ENCODE data around the gene KRTAP5-5.

The KRTAP5-5 gene

GRCh38 chr11:1674173-1675131 is 44.9 kb downstream of the KRTAP5-5 start:
- H3K27me3 ChIP-seq (ENCODE audit: insufficient read depth, low read length, poor library complexity), result peaks cover 12% of the 10 kb centered on the region
- no peaks in the 10 kb centered on the region for H4K20me1 ChIP-seq (ENCODE audit: insufficient read depth, low read length)
- H3K9me3 ChIP-seq (ENCODE audit: insufficient read depth, low read length, severe bottlenecking), result no peaks in the 10 kb centered on the region
- no peaks in the 10 kb centered on the region for H3K4me1 ChIP-seq (ENCODE audit: insufficient read depth, low read length)
- no peak overlapping the region for H3K4me3 ChIP-seq (ENCODE audit: low read depth in 1 of 2, low read length in 2 of 2)
- no peaks in the 10 kb centered on the region for H3K36me3 ChIP-seq (ENCODE audit: insufficient read depth, low read length)
- no peak for DNase-seq
- no peak overlapping the region for H3K4me2 ChIP-seq (ENCODE audit: insufficient read depth, low read length)
- no peak overlapping the region for H3K9ac ChIP-seq (ENCODE audit: low read depth, low read length)
- TF ChIP-seq CTCF (IDR thresholded peaks at IDR 0.05; ENCODE audit: borderline replicate concordance, extremely low read depth, low read length, poor library complexity, severe bottlenecking) (no peak), EZH2 (IDR thresholded peaks at IDR 0.05; ENCODE audit: borderline replicate concordance, low read depth, low read length, severe bottlenecking) (no peak)
- no peaks in the 10 kb centered on the region for H3K79me2 ChIP-seq (ENCODE audit: insufficient read depth, low read length)
- H3K27ac ChIP-seq (ENCODE audit: low read length), result no peak overlapping the region
- ATAC-seq (ENCODE audit: insufficient read depth, low read depth), result no peak
- H2AFZ ChIP-seq (ENCODE audit: low read depth, low read length), result no peak overlapping the region

GRCh38 chr11:1675536-1676228 is 46.1 kb downstream of the KRTAP5-5 start:
- peaks cover 4% of the 10 kb centered on the region for H3K27me3 ChIP-seq (ENCODE audit: insufficient read depth, low read length, poor library complexity)
- H4K20me1 ChIP-seq (ENCODE audit: insufficient read depth, low read length), result no peaks in the 10 kb centered on the region
- H3K36me3 ChIP-seq (ENCODE audit: insufficient read depth, low read length), result no peaks in the 10 kb centered on the region
- no peak overlapping the region for H2AFZ ChIP-seq (ENCODE audit: low read depth, low read length)
- H3K9ac ChIP-seq (ENCODE audit: low read depth, low read length), result no peak overlapping the region
- no peaks in the 10 kb centered on the region for H3K9me3 ChIP-seq (ENCODE audit: insufficient read depth, low read length, severe bottlenecking)
- ATAC-seq (ENCODE audit: insufficient read depth, low read depth) (no peak), DNase-seq (no peak)
- H3K27ac ChIP-seq (ENCODE audit: low read length), result no peak overlapping the region
- TF ChIP-seq EZH2 (IDR thresholded peaks at IDR 0.05; ENCODE audit: borderline replicate concordance, low read depth, low read length, severe bottlenecking) (no peak), CTCF (IDR thresholded peaks at IDR 0.05; ENCODE audit: borderline replicate concordance, extremely low read depth, low read length, poor library complexity, severe bottlenecking) (no peak)
- H3K4me1 ChIP-seq (ENCODE audit: insufficient read depth, low read length), result no peaks in the 10 kb centered on the region
- no peak overlapping the region for H3K4me2 ChIP-seq (ENCODE audit: insufficient read depth, low read length)
- H3K79me2 ChIP-seq (ENCODE audit: insufficient read depth, low read length), result no peaks in the 10 kb centered on the region
- H3K4me3 ChIP-seq (ENCODE audit: low read depth in 1 of 2, low read length in 2 of 2), result no peak overlapping the region

GRCh38 chr11:1676229-1676740 is 46.7 kb downstream of the KRTAP5-5 start:
- peaks cover 4% of the 10 kb centered on the region for H3K27me3 ChIP-seq (ENCODE audit: insufficient read depth, low read length, poor library complexity)
- H3K4me2 ChIP-seq (ENCODE audit: insufficient read depth, low read length), result no peak overlapping the region
- TF ChIP-seq EZH2 (IDR thresholded peaks at IDR 0.05; ENCODE audit: borderline replicate concordance, low read depth, low read length, severe bottlenecking) (no peak), CTCF (IDR thresholded peaks at IDR 0.05; ENCODE audit: borderline replicate concordance, extremely low read depth, low read length, poor library complexity, severe bottlenecking) (no peak)

More at GRCh38 chr11:1676229-1676740, 46.7 kb downstream of the KRTAP5-5 start:
- DNase-seq, result no peak
- Histone ChIP-seq H3K4me3 (ENCODE audit: low read depth in 1 of 2, low read length in 2 of 2) (no peak overlapping the region), H3K36me3 (ENCODE audit: insufficient read depth, low read length) (no peaks in the 10 kb centered on the region), H4K20me1 (ENCODE audit: insufficient read depth, low read length) (no peaks in the 10 kb centered on the region), H3K9me3 (ENCODE audit: insufficient read depth, low read length, severe bottlenecking) (no peaks in the 10 kb centered on the region), H2AFZ (ENCODE audit: low read depth, low read length) (no peak overlapping the region), H3K27ac (ENCODE audit: low read length) (no peak overlapping the region), H3K4me1 (ENCODE audit: insufficient read depth, low read length) (no peaks in the 10 kb centered on the region), H3K79me2 (ENCODE audit: insufficient read depth, low read length) (no peaks in the 10 kb centered on the region), H3K9ac (ENCODE audit: low read depth, low read length) (no peak overlapping the region)
- no peak for ATAC-seq (ENCODE audit: insufficient read depth, low read depth)
